MM.1S (cell line): ENCODE data around the gene CEACAM4.

Experiments used
- CTCF ChIP-seq: fragments of 300-600 bp; sonication (generic); IDR thresholded peaks from 2 replicates; pipeline ENCODE4 v1.5.1; 2016; ENCODE audit warnings: antibody characterized with exemption, low read length, mixed read lengths
- EZH2 ChIP-seq: fragments of 300-600 bp; sonication (generic); optimal IDR thresholded peaks from 2 replicates; pipeline ENCODE3; 2017; ENCODE audit warnings: low read depth, mild to moderate bottlenecking, antibody characterized with exemption, low read length, mixed read lengths

- TF ChIP-seq CTCF = peak; percentile 26; the same call in 1 of the 2 replicates
- TF ChIP-seq EZH2 = no peak
Observed at GRCh38 chr19:41646589-41647204, 19.8 kb upstream of the CEACAM4 start.
